ENCODE measurements around the gene SLC39A6. TPM values are rescaled to one million over a fixed set of nuclear protein-coding genes. Genes with fewer than 3 reads are reported as not detected.
"Not testable (repeated sequence)": the region's sequence is repeated elsewhere in the genome, so short reads cannot be mapped to it uniquely, and the experiment has no call there.

Gene SLC39A6
- polyA plus RNA-seq, 1 donor (not counting 4 experiments of a cell fraction or from before 2014, with no cell fraction given), result 145 TPM

DNA sequence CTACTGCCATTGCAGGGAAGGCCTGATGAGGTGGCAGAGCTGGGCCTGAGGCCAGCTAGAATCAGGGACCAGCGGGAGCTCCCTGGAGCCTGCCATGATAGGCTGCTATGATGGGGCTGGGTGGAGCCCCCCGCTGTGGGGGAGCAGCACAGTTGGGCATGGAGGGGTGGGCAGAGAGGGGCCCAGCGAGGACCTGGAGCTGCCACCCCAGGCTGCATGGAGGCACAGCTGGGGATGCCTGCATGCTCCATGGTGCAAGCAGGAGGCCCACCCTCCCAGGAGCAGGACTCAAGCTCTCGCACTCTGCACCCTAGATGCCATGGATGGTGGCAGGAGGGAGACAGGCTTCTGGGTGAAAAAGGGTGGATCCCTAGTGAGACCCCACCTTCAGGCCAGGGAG lies 43.9 kb downstream of the SLC39A6 start:
- Histone ChIP-seq H3K27me3 (ENCODE audit: control insufficient read depth, extremely low read depth, insufficient read depth, low read length) (no peaks in the 10 kb centered on the region), H3K4me2 (ENCODE audit: control insufficient read depth, extremely low read depth, insufficient read depth, low read depth, low read length) (no peak overlapping the region), H3K4me3 (ENCODE audit: control insufficient read depth in 2 of 3, extremely low read depth in 1 of 3, insufficient read depth in 2 of 3, low read depth in 1 of 3, low read length in 3 of 3) (no peak overlapping the region), H4K20me1 (ENCODE audit: control insufficient read depth, extremely low read depth, insufficient read depth, low read length) (no peaks in the 10 kb centered on the region), H2AFZ (ENCODE audit: control insufficient read depth, low read length) (no peak overlapping the region), H3K9me1 (ENCODE audit: control insufficient read depth, extremely low read depth, insufficient read depth, low read length) (no peaks in the 10 kb centered on the region), H3K9me3 (ENCODE audit: control insufficient read depth, low read depth, low read length) (no peaks in the 10 kb centered on the region), H3K79me2 (ENCODE audit: control insufficient read depth, insufficient read depth, low read length) (no peaks in the 10 kb centered on the region), H3K36me3 (ENCODE audit: control insufficient read depth in 2 of 2, extremely low read depth in 1 of 2, insufficient read depth in 2 of 2, low read length in 2 of 2) (no peaks in the 10 kb centered on the region), H3K9ac (ENCODE audit: control insufficient read depth, extremely low read depth, insufficient read depth, low read length) (no peak overlapping the region), H3K4me1 (ENCODE audit: control insufficient read depth, extremely low read depth, insufficient read depth, low read length) (peaks cover 9% of the 10 kb centered on the region), H3K27ac (ENCODE audit: control insufficient read depth, insufficient read depth, low read length) (no peak overlapping the region)
- no peak for FAIRE-seq
- no peak for TF ChIP-seq EZH2 (IDR thresholded peaks at IDR 0.05; ENCODE audit: low read length)
- no peak for TF ChIP-seq CTCF (optimal IDR thresholded peaks at IDR 0.05 in 1 of 3, IDR thresholded peaks at IDR 0.05 in 1 of 3, conservative IDR thresholded peaks at IDR 0.05 in 1 of 3; ENCODE audit: extremely low read depth in 1 of 3, insufficient read depth in 2 of 3, low read length in 3 of 3)
- dilution Hi-C loops (cut with MboI; ENCODE audit: extremely low pct_ligation_motif_present, low sequenced_read_pairs), result no loop called here
- no peak for DNase-seq (ENCODE audit: low read depth, low spot score)

DNA sequence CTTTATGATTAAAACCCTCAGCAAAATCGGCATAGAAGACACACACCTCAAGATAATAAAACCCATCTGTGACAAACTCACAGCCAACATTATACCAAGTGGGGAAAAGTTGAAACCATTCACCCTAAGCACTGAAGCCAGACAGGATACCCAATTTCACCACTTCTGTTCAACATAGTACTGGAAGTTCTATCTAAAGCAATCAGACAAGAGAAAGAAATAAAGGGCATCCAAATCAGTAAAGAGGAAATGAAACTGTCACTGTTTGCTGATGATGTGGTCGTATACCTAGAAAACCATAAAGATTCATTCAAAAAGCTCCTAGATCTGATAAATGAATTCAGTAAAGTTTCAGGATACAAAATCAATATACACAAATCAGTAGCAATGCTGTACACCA lies 45.4 kb downstream of the SLC39A6 start:
- Histone ChIP-seq H3K27me3 (ENCODE audit: control insufficient read depth, extremely low read depth, insufficient read depth, low read length) (no peaks in the 10 kb centered on the region), H3K9ac (ENCODE audit: control insufficient read depth, extremely low read depth, insufficient read depth, low read length) (no peak overlapping the region), H3K79me2 (ENCODE audit: control insufficient read depth, insufficient read depth, low read length) (no peaks in the 10 kb centered on the region), H3K9me1 (ENCODE audit: control insufficient read depth, extremely low read depth, insufficient read depth, low read length) (no peaks in the 10 kb centered on the region), H3K36me3 (ENCODE audit: control insufficient read depth in 2 of 2, extremely low read depth in 1 of 2, insufficient read depth in 2 of 2, low read length in 2 of 2) (no peaks in the 10 kb centered on the region), H3K27ac (ENCODE audit: control insufficient read depth, insufficient read depth, low read length) (no peak overlapping the region), H3K4me3 (ENCODE audit: control insufficient read depth in 2 of 3, extremely low read depth in 1 of 3, insufficient read depth in 2 of 3, low read depth in 1 of 3, low read length in 3 of 3) (no peak overlapping the region), H2AFZ (ENCODE audit: control insufficient read depth, low read length) (no peak overlapping the region), H4K20me1 (ENCODE audit: control insufficient read depth, extremely low read depth, insufficient read depth, low read length) (no peaks in the 10 kb centered on the region), H3K4me1 (ENCODE audit: control insufficient read depth, extremely low read depth, insufficient read depth, low read length) (peaks cover 3% of the 10 kb centered on the region), H3K9me3 (ENCODE audit: control insufficient read depth, low read depth, low read length) (no peaks in the 10 kb centered on the region), H3K4me2 (ENCODE audit: control insufficient read depth, extremely low read depth, insufficient read depth, low read depth, low read length) (no peak overlapping the region)
- DNase-seq (ENCODE audit: low read depth, low spot score), result no peak
- dilution Hi-C loops (cut with MboI; ENCODE audit: extremely low pct_ligation_motif_present, low sequenced_read_pairs), result no loop called here
- no peak for FAIRE-seq
- no peak for TF ChIP-seq EZH2 (IDR thresholded peaks at IDR 0.05; ENCODE audit: low read length)
- TF ChIP-seq CTCF (optimal IDR thresholded peaks at IDR 0.05 in 1 of 3, IDR thresholded peaks at IDR 0.05 in 1 of 3, conservative IDR thresholded peaks at IDR 0.05 in 1 of 3; ENCODE audit: extremely low read depth in 1 of 3, insufficient read depth in 2 of 3, low read length in 3 of 3), result no peak

- H3K9ac ChIP-seq (ENCODE audit: control insufficient read depth, extremely low read depth, insufficient read depth, low read length); H3K27me3 ChIP-seq (ENCODE audit: control insufficient read depth, extremely low read depth, insufficient read depth, low read length); H3K9me3 ChIP-seq (ENCODE audit: control insufficient read depth, low read depth, low read length); H2AFZ ChIP-seq (ENCODE audit: control insufficient read depth, low read length); H3K9me1 ChIP-seq (ENCODE audit: control insufficient read depth, extremely low read depth, insufficient read depth, low read length); DNase-seq (ENCODE audit: low read depth, low spot score); FAIRE-seq; H3K36me3 ChIP-seq (ENCODE audit: control insufficient read depth in 2 of 2, extremely low read depth in 1 of 2, insufficient read depth in 2 of 2, low read length in 2 of 2); H3K4me3 ChIP-seq (ENCODE audit: control insufficient read depth in 2 of 3, extremely low read depth in 1 of 3, insufficient read depth in 2 of 3, low read depth in 1 of 3, low read length in 3 of 3); H3K4me1 ChIP-seq (ENCODE audit: control insufficient read depth, extremely low read depth, insufficient read depth, low read length); H4K20me1 ChIP-seq (ENCODE audit: control insufficient read depth, extremely low read depth, insufficient read depth, low read length); H3K79me2 ChIP-seq (ENCODE audit: control insufficient read depth, insufficient read depth, low read length); dilution Hi-C loops (cut with MboI; ENCODE audit: extremely low pct_ligation_motif_present, low sequenced_read_pairs); H3K4me2 ChIP-seq (ENCODE audit: control insufficient read depth, extremely low read depth, insufficient read depth, low read depth, low read length); H3K27ac ChIP-seq (ENCODE audit: control insufficient read depth, insufficient read depth, low read length): not testable (repeated sequence)
Measured at GRCh38 chr18:36081118-36081517, 48.0 kb downstream of the SLC39A6 start.
